GM12892 (cell line): ENCODE measurements around the gene ZHX3.

ENCODE experiments used
- POLR2A ChIP-seq: IDR thresholded peaks from 2 replicates; pipeline ENCODE4 v1.6.1; 2011; ENCODE audit warnings: low read depth, low read length, control low read depth
- POLR2AphosphoS5 ChIP-seq: IDR thresholded peaks from 2 replicates; pipeline ENCODE4 v1.6.1; 2011; ENCODE audit warnings: low read depth, low read length, control low read depth

DNA sequence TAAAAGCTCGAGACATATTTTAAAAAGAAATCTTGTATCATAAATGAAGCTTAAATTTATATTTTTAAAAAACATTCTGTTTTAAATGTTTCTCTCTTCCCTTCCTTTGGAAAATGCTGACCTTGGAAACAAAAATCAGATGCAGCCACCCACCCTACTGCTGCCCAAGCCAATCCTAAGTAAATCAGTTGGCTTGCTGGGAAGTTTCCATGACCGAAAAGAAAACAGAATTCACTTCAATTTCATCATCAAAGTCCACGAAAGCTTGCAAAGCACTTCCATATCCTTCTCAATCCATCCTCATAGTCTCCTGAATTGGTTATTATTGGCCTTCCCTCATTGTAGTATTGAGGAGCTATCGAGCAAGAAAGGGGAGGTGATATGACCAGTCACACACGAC lies 100.1 kb downstream of the ZHX3 start:
- TF ChIP-seq POLR2A (no peak), POLR2AphosphoS5 (no peak)
